Neural progenitor cell (in vitro differentiated cells): ENCODE data around the gene PITPNC1.

Source experiments
- EZH2 ChIP-seq: fragments of 200-600 bp; sonication (generic); IDR thresholded peaks from 2 replicates; pipeline ENCODE4 v1.6.1; 2017; ENCODE audit warnings: antibody characterized with exemption, mild to moderate bottlenecking, moderate library complexity
- EZH2phosphoT487 ChIP-seq: fragments of 200-600 bp; sonication (generic); IDR thresholded peaks from 2 replicates; pipeline ENCODE4 v1.6.1; 2017; ENCODE audit warnings: antibody characterized with exemption
- TF ChIP-seq, protein P1 (sequence below): fragments of 200-600 bp; sonication (generic); IDR thresholded peaks from 2 replicates; pipeline ENCODE4 v1.5.1; 2017; ENCODE audit warnings: antibody characterized with exemption, mild to moderate bottlenecking

DNA sequence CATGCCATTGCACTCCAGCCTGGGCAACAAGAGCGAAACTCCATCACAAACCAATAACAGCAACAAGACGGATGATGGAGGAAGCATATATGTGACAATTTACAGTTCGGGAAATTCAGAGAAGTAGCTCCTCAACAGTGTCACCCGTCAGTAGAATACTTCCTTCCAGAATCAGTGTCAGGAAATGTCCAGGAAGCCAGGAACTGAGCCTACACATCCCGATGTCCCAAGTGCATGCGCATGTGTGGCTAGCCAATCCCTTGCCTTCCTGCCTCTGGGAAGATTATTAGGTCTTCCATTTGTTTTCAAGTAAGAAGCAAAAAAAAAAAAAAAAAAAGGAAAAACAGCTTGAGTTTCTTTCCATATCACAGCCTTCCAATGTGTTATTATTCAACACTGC, 1.4 kb upstream of the PITPNC1 start:
- TF ChIP-seq, protein P1, sequence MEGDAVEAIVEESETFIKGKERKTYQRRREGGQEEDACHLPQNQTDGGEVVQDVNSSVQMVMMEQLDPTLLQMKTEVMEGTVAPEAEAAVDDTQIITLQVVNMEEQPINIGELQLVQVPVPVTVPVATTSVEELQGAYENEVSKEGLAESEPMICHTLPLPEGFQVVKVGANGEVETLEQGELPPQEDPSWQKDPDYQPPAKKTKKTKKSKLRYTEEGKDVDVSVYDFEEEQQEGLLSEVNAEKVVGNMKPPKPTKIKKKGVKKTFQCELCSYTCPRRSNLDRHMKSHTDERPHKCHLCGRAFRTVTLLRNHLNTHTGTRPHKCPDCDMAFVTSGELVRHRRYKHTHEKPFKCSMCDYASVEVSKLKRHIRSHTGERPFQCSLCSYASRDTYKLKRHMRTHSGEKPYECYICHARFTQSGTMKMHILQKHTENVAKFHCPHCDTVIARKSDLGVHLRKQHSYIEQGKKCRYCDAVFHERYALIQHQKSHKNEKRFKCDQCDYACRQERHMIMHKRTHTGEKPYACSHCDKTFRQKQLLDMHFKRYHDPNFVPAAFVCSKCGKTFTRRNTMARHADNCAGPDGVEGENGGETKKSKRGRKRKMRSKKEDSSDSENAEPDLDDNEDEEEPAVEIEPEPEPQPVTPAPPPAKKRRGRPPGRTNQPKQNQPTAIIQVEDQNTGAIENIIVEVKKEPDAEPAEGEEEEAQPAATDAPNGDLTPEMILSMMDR, result no peak
- TF ChIP-seq EZH2, result no peak
- TF ChIP-seq EZH2phosphoT487, result no peak
